K562 (cell line): Measurements from ENCODE around the gene ZNF687. TPM values are rescaled to one million over a fixed set of nuclear protein-coding genes. Genes with fewer than 3 reads are reported as not detected.

ENCODE experiments used
- ATF1 ChIP-seq, 2 experiments: fragments of 450-650 bp in 1 of 2; IDR thresholded peaks; 2 replicates each; pipeline ENCODE4 v1.6.1; 2016; ENCODE audit warnings: missing compliant biosample characterization in 1 of 2, missing genetic modification characterization in 1 of 2
- BRD4 ChIP-seq: fragments of 200-600 bp; sonication (generic); IDR thresholded peaks from 2 replicates; pipeline ENCODE4 v1.6.1; 2017; ENCODE audit warnings: inconsistent platforms
- CREB1 ChIP-seq, 2 experiments: sonication (generic) in 1 of 2; formaldehyde crosslinking in 1 of 2; IDR thresholded peaks; 2 replicates each; pipeline versions ENCODE4 v1.6.1 to v1.8.0; 2012 to 2022; ENCODE audit warnings: inconsistent platforms in 1 of 2, mild to moderate bottlenecking in 1 of 2, missing genetic modification reagents in 1 of 2, moderate library complexity in 1 of 2
- ESRRA ChIP-seq: fragments of 450-650 bp; IDR thresholded peaks from 2 replicates; pipeline ENCODE4 v1.6.1; 2014; ENCODE audit warnings: low read depth, mild to moderate bottlenecking, moderate library complexity, borderline replicate concordance
- MAFK ChIP-seq: IDR thresholded peaks from 2 replicates; pipeline ENCODE4 v1.6.1; 2011; ENCODE audit warnings: low read length, improper control_type of control experiment
- PHF20 ChIP-seq: fragments of 450-650 bp; IDR thresholded peaks from 2 replicates; pipeline ENCODE4 v1.6.1; 2018; ENCODE audit not compliant: partially characterized antibody
- RBBP5 ChIP-seq: fragments of 200-600 bp; sonication (generic); IDR thresholded peaks from 2 replicates; pipeline ENCODE4 v1.6.1; 2012; ENCODE audit warnings: borderline replicate concordance, mild to moderate bottlenecking, low read length, control low read depth, inconsistent platforms; ENCODE audit not compliant: insufficient read depth, poor library complexity, severe bottlenecking
- U2AF2 ChIP-seq: fragments of 200-400 bp; formaldehyde crosslinking; optimal IDR thresholded peaks from 2 replicates; pipeline ENCODE3; 2017; ENCODE audit warnings: low read depth, mild to moderate bottlenecking, low read length
- polyA plus RNA-seq, 8 experiments: library from polyadenylated mRNA; depleted of rRNA in 4 of 8; stranded (reverse) in 5 of 8; unstranded in 3 of 8; fragments of >200 nt; fragmentation: Nextera tagmentation in 2 of 8; fragmentation: Illumina TruSeq in 1 of 8; extraction: Ambion mirVana in 2 of 8; extraction: Trizol in 1 of 8; gene quantifications; 2 replicates each; pipeline versions ENCODE4 v1.2.1 to v1.2.3, GENCODE V29; 2011 to 2014; ENCODE audit warnings: inconsistent platforms in 1 of 8, missing spikeins in 1 of 8
- total RNA-seq, 7 experiments: library from RNA; depleted of rRNA in 6 of 7; stranded (reverse); fragments of >200 nt in 6 of 7; fragmentation: Illumina TruSeq in 2 of 7; extraction: Trizol in 2 of 7; gene quantifications; 2 replicates each; pipeline versions ENCODE4 v1.2.1 to v1.2.3, GENCODE V29; 2011 to 2021; ENCODE audit warnings: low replicate concordance in 1 of 7
- TF ChIP-seq, protein P1 (sequence below): fragments of 450-650 bp; IDR thresholded peaks from 2 replicates; pipeline ENCODE4 v1.6.1; 2017; ENCODE audit warnings: antibody characterized with exemption, mild to moderate bottlenecking
- TF ChIP-seq, protein P2 (sequence below), 3 experiments: fragments of 200-800 bp in 1 of 3; sonication (Bioruptor generic) in 1 of 3; sonication (generic) in 1 of 3; formaldehyde crosslinking in 1 of 3; IDR thresholded peaks; 2 replicates each; pipeline versions ENCODE4 v1.6.1 to v1.8.0; 2016 to 2022; ENCODE audit warnings: mild to moderate bottlenecking in 2 of 3, missing compliant biosample characterization in 2 of 3, missing genetic modification characterization in 2 of 3, missing genetic modification reagents in 1 of 3
- TF ChIP-seq, protein P3 (sequence below): fragments of 450-650 bp; IDR thresholded peaks from 2 replicates; pipeline ENCODE4 v1.6.1; 2018; ENCODE audit not compliant: partially characterized antibody
- TF ChIP-seq, protein P4 (sequence below), 2 experiments: fragments of 250-450 bp in 1 of 2; fragments of 450-650 bp in 1 of 2; sonication (Bioruptor Pico) in 1 of 2; IDR thresholded peaks; 2 replicates each; pipeline versions ENCODE4 v1.6.1 to v1.8.0; 2016 to 2021; ENCODE audit warnings: mild to moderate bottlenecking in 2 of 2, moderate library complexity in 2 of 2, missing compliant biosample characterization in 1 of 2, missing genetic modification characterization in 1 of 2

Gene ZNF687
- total and polyA plus RNA-seq, 9 of the 15 experiments (the other 6 are each of a cell fraction or from before 2014, with no cell fraction given) = 0.13 to 26.4 (median 10.6) TPM

DNA sequence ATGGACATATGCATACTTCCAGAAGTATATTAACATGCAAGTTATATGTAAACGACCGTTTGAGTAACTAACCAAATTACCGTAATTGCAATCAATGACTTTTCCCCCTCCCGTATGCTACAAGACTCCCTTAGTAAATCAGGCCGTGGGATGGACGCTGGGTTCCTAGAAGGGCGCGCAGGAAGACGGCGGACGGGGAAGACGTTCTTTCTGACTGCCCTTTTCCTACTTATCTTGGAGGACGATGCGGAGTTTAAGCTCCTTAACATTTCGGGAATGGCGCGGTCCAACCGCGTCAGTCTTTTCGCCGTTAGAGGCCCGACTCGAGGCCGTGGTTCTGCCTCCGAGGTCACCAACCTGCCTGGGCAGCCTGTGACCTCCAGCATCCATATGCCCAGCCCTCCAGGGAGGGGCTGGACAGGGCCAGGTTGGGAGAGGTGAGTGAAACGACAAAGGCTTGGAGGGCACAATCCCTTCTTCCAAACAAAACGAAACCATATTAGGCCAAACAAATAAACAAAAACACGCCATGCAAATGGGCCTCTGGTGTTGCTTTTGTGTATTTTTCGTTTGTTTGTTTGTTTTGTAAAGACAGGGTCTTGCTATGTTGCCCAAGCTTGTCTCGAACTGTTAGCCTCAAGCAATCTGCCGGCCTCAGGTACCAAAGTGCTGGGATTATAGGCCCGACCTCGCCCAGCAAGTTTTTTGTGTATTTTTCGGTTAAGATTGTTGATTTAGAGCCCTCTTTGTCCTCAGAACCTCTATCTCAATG is 46.0 kb downstream of the ZNF687 start (continued):
- TF ChIP-seq RBBP5 (peak; percentile 90), BRD4 (no peak; the same call in 1 of the 2 replicates), CREB1 (IDR thresholded peaks at IDR 0.05) (peak; percentile 62; the same call in 1 of the 2 replicates), CREB1 (CRISPR knock-in tag; IDR thresholded peaks at IDR 0.05) (peak; percentile 64), PHF20 (peak; percentile 70), ATF1 (CRISPR knock-in tag; IDR thresholded peaks at IDR 0.05) (no peak), ATF1 (tag; IDR thresholded peaks at IDR 0.05) (peak; percentile 44), MAFK (no peak), U2AF2 (no peak), ESRRA (0 out of 2 replicates have a peak, but pooled peaks have one; percentile 22)
- TF ChIP-seq, protein P1, sequence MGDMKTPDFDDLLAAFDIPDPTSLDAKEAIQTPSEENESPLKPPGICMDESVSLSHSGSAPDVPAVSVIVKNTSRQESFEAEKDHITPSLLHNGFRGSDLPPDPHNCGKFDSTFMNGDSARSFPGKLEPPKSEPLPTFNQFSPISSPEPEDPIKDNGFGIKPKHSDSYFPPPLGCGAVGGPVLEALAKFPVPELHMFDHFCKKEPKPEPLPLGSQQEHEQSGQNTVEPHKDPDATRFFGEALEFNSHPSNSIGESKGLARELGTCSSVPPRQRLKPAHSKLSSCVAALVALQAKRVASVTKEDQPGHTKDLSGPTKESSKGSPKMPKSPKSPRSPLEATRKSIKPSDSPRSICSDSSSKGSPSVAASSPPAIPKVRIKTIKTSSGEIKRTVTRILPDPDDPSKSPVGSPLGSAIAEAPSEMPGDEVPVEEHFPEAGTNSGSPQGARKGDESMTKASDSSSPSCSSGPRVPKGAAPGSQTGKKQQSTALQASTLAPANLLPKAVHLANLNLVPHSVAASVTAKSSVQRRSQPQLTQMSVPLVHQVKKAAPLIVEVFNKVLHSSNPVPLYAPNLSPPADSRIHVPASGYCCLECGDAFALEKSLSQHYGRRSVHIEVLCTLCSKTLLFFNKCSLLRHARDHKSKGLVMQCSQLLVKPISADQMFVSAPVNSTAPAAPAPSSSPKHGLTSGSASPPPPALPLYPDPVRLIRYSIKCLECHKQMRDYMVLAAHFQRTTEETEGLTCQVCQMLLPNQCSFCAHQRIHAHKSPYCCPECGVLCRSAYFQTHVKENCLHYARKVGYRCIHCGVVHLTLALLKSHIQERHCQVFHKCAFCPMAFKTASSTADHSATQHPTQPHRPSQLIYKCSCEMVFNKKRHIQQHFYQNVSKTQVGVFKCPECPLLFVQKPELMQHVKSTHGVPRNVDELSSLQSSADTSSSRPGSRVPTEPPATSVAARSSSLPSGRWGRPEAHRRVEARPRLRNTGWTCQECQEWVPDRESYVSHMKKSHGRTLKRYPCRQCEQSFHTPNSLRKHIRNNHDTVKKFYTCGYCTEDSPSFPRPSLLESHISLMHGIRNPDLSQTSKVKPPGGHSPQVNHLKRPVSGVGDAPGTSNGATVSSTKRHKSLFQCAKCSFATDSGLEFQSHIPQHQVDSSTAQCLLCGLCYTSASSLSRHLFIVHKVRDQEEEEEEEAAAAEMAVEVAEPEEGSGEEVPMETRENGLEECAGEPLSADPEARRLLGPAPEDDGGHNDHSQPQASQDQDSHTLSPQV = peak; percentile 47; the same call in 1 of the 2 replicates
- TF ChIP-seq, protein P2, sequence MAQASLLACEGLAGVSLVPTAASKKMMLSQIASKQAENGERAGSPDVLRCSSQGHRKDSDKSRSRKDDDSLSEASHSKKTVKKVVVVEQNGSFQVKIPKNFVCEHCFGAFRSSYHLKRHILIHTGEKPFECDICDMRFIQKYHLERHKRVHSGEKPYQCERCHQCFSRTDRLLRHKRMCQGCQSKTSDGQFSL (CRISPR knock-in tag; IDR thresholded peaks at IDR 0.05) = no peak; the same call in 1 of the 2 replicates
- TF ChIP-seq, protein P2 (tag; IDR thresholded peaks at IDR 0.05) = 0 out of 4 replicates have a peak, but pooled peaks of 1 of the 2 experiments have one; percentile 49
- TF ChIP-seq, protein P3, sequence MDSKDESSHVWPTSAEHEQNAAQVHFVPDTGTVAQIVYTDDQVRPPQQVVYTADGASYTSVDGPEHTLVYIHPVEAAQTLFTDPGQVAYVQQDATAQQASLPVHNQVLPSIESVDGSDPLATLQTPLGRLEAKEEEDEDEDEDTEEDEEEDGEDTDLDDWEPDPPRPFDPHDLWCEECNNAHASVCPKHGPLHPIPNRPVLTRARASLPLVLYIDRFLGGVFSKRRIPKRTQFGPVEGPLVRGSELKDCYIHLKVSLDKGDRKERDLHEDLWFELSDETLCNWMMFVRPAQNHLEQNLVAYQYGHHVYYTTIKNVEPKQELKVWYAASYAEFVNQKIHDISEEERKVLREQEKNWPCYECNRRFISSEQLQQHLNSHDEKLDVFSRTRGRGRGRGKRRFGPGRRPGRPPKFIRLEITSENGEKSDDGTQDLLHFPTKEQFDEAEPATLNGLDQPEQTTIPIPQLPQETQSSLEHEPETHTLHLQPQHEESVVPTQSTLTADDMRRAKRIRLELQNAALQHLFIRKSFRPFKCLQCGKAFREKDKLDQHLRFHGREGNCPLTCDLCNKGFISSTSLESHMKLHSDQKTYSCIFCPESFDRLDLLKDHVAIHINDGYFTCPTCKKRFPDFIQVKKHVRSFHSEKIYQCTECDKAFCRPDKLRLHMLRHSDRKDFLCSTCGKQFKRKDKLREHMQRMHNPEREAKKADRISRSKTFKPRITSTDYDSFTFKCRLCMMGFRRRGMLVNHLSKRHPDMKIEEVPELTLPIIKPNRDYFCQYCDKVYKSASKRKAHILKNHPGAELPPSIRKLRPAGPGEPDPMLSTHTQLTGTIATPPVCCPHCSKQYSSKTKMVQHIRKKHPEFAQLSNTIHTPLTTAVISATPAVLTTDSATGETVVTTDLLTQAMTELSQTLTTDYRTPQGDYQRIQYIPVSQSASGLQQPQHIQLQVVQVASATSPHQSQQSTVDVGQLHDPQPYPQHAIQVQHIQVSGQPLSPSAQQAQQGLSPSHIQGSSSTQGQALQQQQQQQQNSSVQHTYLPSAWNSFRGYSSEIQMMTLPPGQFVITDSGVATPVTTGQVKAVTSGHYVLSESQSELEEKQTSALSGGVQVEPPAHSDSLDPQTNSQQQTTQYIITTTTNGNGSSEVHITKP = peak; percentile 44
- TF ChIP-seq, protein P4, sequence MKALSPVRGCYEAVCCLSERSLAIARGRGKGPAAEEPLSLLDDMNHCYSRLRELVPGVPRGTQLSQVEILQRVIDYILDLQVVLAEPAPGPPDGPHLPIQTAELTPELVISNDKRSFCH (CRISPR knock-in tag; IDR thresholded peaks at IDR 0.05) = no peak
- TF ChIP-seq, protein P4 (tag; IDR thresholded peaks at IDR 0.05) = peak; percentile 68; the same call in 1 of the 2 replicates
